H1 (cell line): ENCODE results near the gene BCAS3. TPM values are rescaled to one million over a fixed set of nuclear protein-coding genes. Genes with fewer than 3 reads are reported as not detected.

Experiments
- CTCF ChIA-PET: fragments of 300-600 bp; sonication (Branson Sonifier 250); formaldehyde crosslinking; loops from one replicate; lab custom pipeline; 2021; ENCODE audit not compliant: partially characterized antibody; lab: Charles Lee
- POLR2A ChIA-PET: fragments of 300-600 bp; sonication (Branson Sonifier 250); formaldehyde crosslinking; loops from one replicate; lab custom pipeline; 2021; ENCODE audit warnings: inconsistent platforms; ENCODE audit not compliant: partially characterized antibody; lab: Charles Lee
- DNase-seq, 2 experiments: peaks; one replicate each; pipeline versions ENCODE4 v3.0.0 to v3.0.0-alpha.2; 2010 to 2022; ENCODE audit warnings: low spot score in 2 of 2, low read depth in 1 of 2, mixed read lengths in 1 of 2
- FAIRE-seq: peaks from 2 replicates; lab custom pipeline; 2011; peaks lifted over from hg19 to GRCh38; lab: Jason Lieb, UNC
- H2AFZ ChIP-seq: 2 replicates; pipeline ENCODE4 v1.8.1; 2012; ENCODE audit warnings: low read length, inconsistent platforms
- H2AK5ac ChIP-seq: 2 replicates; pipeline ENCODE4 v1.6.1; 2013; ENCODE audit warnings: low read depth, low read length
- H2BK120ac ChIP-seq: replicated peaks from 2 replicates; pipeline ENCODE3; 2013; ENCODE audit warnings: low read depth, low read length, inconsistent platforms
- H2BK12ac ChIP-seq: 2 replicates; pipeline ENCODE4 v1.6.1; 2013; ENCODE audit warnings: low read depth, low read length
- H2BK15ac ChIP-seq: 2 replicates; pipeline ENCODE4 v1.6.1; 2013; ENCODE audit warnings: low read length
- H2BK20ac ChIP-seq: 2 replicates; pipeline ENCODE4 v1.6.1; 2013; ENCODE audit warnings: low read length
- H2BK5ac ChIP-seq: 2 replicates; pipeline ENCODE4 v1.6.1; 2013; ENCODE audit warnings: low read depth, low read length
- H3K14ac ChIP-seq: 2 replicates; pipeline ENCODE4 v1.6.1; 2013; ENCODE audit warnings: inconsistent platforms; ENCODE audit not compliant: insufficient read length
- H3K18ac ChIP-seq: 2 replicates; pipeline ENCODE4 v1.6.1; 2013; ENCODE audit warnings: low read length; ENCODE audit errors: extremely low read depth
- H3K23ac ChIP-seq: 2 replicates; pipeline ENCODE4 v1.6.1; 2013; ENCODE audit warnings: inconsistent platforms; ENCODE audit not compliant: insufficient read length
- H3K23me2 ChIP-seq: 2 replicates; pipeline ENCODE4 v1.6.1; 2013; ENCODE audit warnings: low read depth, low read length
- H3K27ac ChIP-seq: 2 replicates; pipeline ENCODE4 v1.6.1; 2011; ENCODE audit warnings: low read depth, low read length, inconsistent platforms
- H3K27me3 ChIP-seq, 4 experiments: replicated peaks in 1 of 4; 1 replicate in 1 of 4; 2 replicates in 3 of 4; pipeline versions ENCODE4 v1.6.1 to v1.8.1; 2011 to 2013; ENCODE audit warnings: low read length in 3 of 4, mild to moderate bottlenecking in 3 of 4, inconsistent platforms in 2 of 4, mixed read lengths in 2 of 4, moderate library complexity in 1 of 4; ENCODE audit not compliant: control insufficient read depth in 3 of 4, insufficient read depth in 3 of 4; ENCODE audit errors: extremely low read depth in 1 of 4
- H3K36me3 ChIP-seq, 4 experiments: 2 replicates each; pipeline versions ENCODE4 v1.6.1 to v1.8.1; 2011 to 2013; ENCODE audit warnings: mild to moderate bottlenecking in 4 of 4, low read length in 3 of 4, moderate library complexity in 2 of 4, control low read depth in 1 of 4, inconsistent platforms in 1 of 4; ENCODE audit not compliant: insufficient read depth in 4 of 4, control insufficient read depth in 2 of 4
- H3K4ac ChIP-seq: replicated peaks from 2 replicates; pipeline ENCODE3; 2013; ENCODE audit warnings: low read length, low read depth, mixed read lengths, inconsistent platforms; ENCODE audit not compliant: insufficient read length
- H3K4me1 ChIP-seq, 4 experiments: replicated peaks in 1 of 4; 1 replicate in 1 of 4; 2 replicates in 3 of 4; pipeline versions ENCODE4 v1.6.1 to v1.8.1; 2011 to 2013; ENCODE audit warnings: low read length in 3 of 4, inconsistent platforms in 2 of 4, mixed read lengths in 1 of 4; ENCODE audit not compliant: insufficient read depth in 4 of 4, control insufficient read depth in 3 of 4
- H3K4me2 ChIP-seq, 2 experiments: 2 replicates each; pipeline versions ENCODE4 v1.6.1 to v1.8.1; 2011 to 2013; ENCODE audit warnings: low read depth in 2 of 2, low read length in 2 of 2, control low read depth in 1 of 2, inconsistent platforms in 1 of 2, mild to moderate bottlenecking in 1 of 2; ENCODE audit not compliant: insufficient read depth in 1 of 2
- H3K4me3 ChIP-seq, 4 experiments: fragments of 200-600, 300-600 bp in 1 of 4; sonication (generic), shearing (Covaris generic), sonication (Bioruptor Twin) in 1 of 4; 2 replicates each; pipeline versions ENCODE4 v1.5.1 to v1.8.1; 2011 to 2016; ENCODE audit warnings: low read length in 4 of 4, low read depth in 3 of 4, control low read depth in 2 of 4, inconsistent platforms in 2 of 4, mild to moderate bottlenecking in 2 of 4, mixed read lengths in 1 of 4, moderate library complexity in 1 of 4; ENCODE audit not compliant: insufficient read depth in 2 of 4; ENCODE audit errors: extremely low read depth in 1 of 4
- H3K56ac ChIP-seq: replicated peaks from 2 replicates; pipeline ENCODE3; 2013; ENCODE audit warnings: low read depth, mild to moderate bottlenecking, mixed read lengths, low read length, inconsistent platforms; ENCODE audit not compliant: insufficient read length
- H3K79me1 ChIP-seq: 2 replicates; pipeline ENCODE4 v1.6.1; 2013; ENCODE audit warnings: low read depth, low read length, control low read depth
- H3K79me2 ChIP-seq, 2 experiments: 2 replicates each; pipeline versions ENCODE4 v1.6.1 to v1.8.1; 2012 to 2013; ENCODE audit warnings: low read length in 2 of 2, mild to moderate bottlenecking in 2 of 2, inconsistent platforms in 1 of 2; ENCODE audit not compliant: insufficient read depth in 2 of 2, control insufficient read depth in 1 of 2
- H3K9ac ChIP-seq, 4 experiments: replicated peaks in 1 of 4; 1 replicate in 1 of 4; 2 replicates in 3 of 4; pipeline versions ENCODE4 v1.6.1 to v1.8.1; 2011 to 2013; ENCODE audit warnings: low read depth in 3 of 4, low read length in 3 of 4, control low read depth in 2 of 4, mild to moderate bottlenecking in 2 of 4, moderate library complexity in 2 of 4, inconsistent platforms in 1 of 4; ENCODE audit errors: extremely low read depth in 1 of 4
- H3K9me3 ChIP-seq, 2 experiments: 2 replicates each; pipeline versions ENCODE4 v1.6.1 to v1.8.1; 2012 to 2013; ENCODE audit warnings: mild to moderate bottlenecking in 2 of 2, moderate library complexity in 2 of 2, control low read depth in 1 of 2, inconsistent platforms in 1 of 2, low read depth in 1 of 2, low read length in 1 of 2, mixed read lengths in 1 of 2; ENCODE audit not compliant: insufficient read depth in 2 of 2
- H4K20me1 ChIP-seq, 2 experiments: replicated peaks in 1 of 2; 2 replicates each; pipeline versions ENCODE3 to v1.8.1; 2011 to 2013; ENCODE audit warnings: inconsistent platforms in 2 of 2, low read length in 2 of 2, mild to moderate bottlenecking in 1 of 2; ENCODE audit not compliant: insufficient read depth in 2 of 2, control insufficient read depth in 1 of 2
- H4K5ac ChIP-seq: 2 replicates; pipeline ENCODE4 v1.6.1; 2013; ENCODE audit warnings: low read length, low read depth, mixed read lengths, inconsistent platforms; ENCODE audit not compliant: insufficient read length
- H4K8ac ChIP-seq: 2 replicates; pipeline ENCODE4 v1.8.0; 2013; ENCODE audit warnings: mild to moderate bottlenecking, moderate library complexity, low read length, inconsistent platforms; ENCODE audit not compliant: insufficient read depth; ENCODE audit errors: extremely low read depth
- H4K91ac ChIP-seq: replicated peaks from 2 replicates; pipeline ENCODE3; 2013; ENCODE audit warnings: low read length, mixed read lengths, inconsistent platforms; ENCODE audit not compliant: insufficient read length
- ATF3 ChIP-seq: IDR thresholded peaks from 2 replicates; pipeline ENCODE4 v1.6.1; 2011; ENCODE audit warnings: low read depth, mild to moderate bottlenecking, low read length; ENCODE audit not compliant: insufficient read depth
- BCL11A ChIP-seq, 2 experiments: IDR thresholded peaks; one replicate each; pipeline ENCODE4 v1.6.1; 2011; ENCODE audit warnings: low read depth in 2 of 2, low read length in 2 of 2, mild to moderate bottlenecking in 2 of 2
- BRCA1 ChIP-seq: IDR thresholded peaks from 2 replicates; pipeline ENCODE4 v1.6.1; 2012; ENCODE audit warnings: low read depth, low read length, improper control_type of control experiment
- CEBPB ChIP-seq: IDR thresholded peaks from 2 replicates; pipeline ENCODE4 v1.6.1; 2012; ENCODE audit warnings: low read depth, low read length
- HDAC6 ChIP-seq: IDR thresholded peaks from one replicate; pipeline ENCODE4 v1.7.1; 2012; ENCODE audit warnings: low read depth, mild to moderate bottlenecking, inconsistent platforms, low read length, moderate library complexity
- PHF8 ChIP-seq: fragments of 200-600 bp; sonication (generic); conservative IDR thresholded peaks from 2 replicates; pipeline ENCODE4 v1.7.1; 2012; ENCODE audit warnings: low read depth, mild to moderate bottlenecking, inconsistent platforms, low read length, moderate library complexity
- POLR2A ChIP-seq, 2 experiments: IDR thresholded peaks; 1 replicate in 1 of 2; 2 replicates in 1 of 2; pipeline ENCODE4 v1.6.1; 2011; ENCODE audit warnings: low read depth in 2 of 2, low read length in 2 of 2, mild to moderate bottlenecking in 2 of 2; ENCODE audit errors: control extremely low read depth in 1 of 2
- POLR2AphosphoS5 ChIP-seq: IDR thresholded peaks from 2 replicates; pipeline ENCODE4 v1.6.1; 2011; ENCODE audit warnings: low read depth, low read length
- RNF2 ChIP-seq: fragments of 200-900, 300-1000 bp; sonication (generic); IDR thresholded peaks from 2 replicates; pipeline ENCODE4 v1.7.1; 2016; ENCODE audit warnings: borderline replicate concordance, low read depth, mild to moderate bottlenecking, antibody characterized with exemption, low read length; ENCODE audit not compliant: poor library complexity, severe bottlenecking; ENCODE audit errors: missing control alignments
- SAP30 ChIP-seq: fragments of 300-600 bp; sonication (generic); IDR thresholded peaks from 2 replicates; pipeline ENCODE4 v1.7.1; 2012; ENCODE audit warnings: low read length, moderate library complexity, mild to moderate bottlenecking, inconsistent platforms; ENCODE audit not compliant: insufficient read depth, insufficient replicate concordance
- SP1 ChIP-seq: IDR thresholded peaks from 2 replicates; pipeline ENCODE4 v1.6.1; 2011; ENCODE audit warnings: low read depth, low read length
- SRF ChIP-seq: IDR thresholded peaks from 2 replicates; pipeline ENCODE4 v1.6.1; 2011; ENCODE audit warnings: mild to moderate bottlenecking, low read depth, low read length, moderate library complexity
- TCF12 ChIP-seq: IDR thresholded peaks from 2 replicates; pipeline ENCODE4 v1.6.1; 2011; ENCODE audit warnings: low read depth, mild to moderate bottlenecking, low read length
- WGBS, 2 experiments: shearing (Covaris generic) in 1 of 2; methylation state at CpG; one replicate each; pipeline versions ENCODE4 v1.1.6 to v1.1.7; 2013 to 2015; ENCODE audit warnings: low lambda C conversion rate in 2 of 2, mixed read lengths in 2 of 2, inconsistent platforms in 1 of 2, low coverage in 1 of 2, missing lambda C conversion rate in 1 of 2; ENCODE audit not compliant: insufficient replicate concordance in 2 of 2, insufficient coverage in 1 of 2, insufficient read length in 1 of 2; ENCODE audit errors: extremely low coverage in 1 of 2, missing lambda C conversion rate in 1 of 2; 5-methylcytosine and 5-hydroxymethylcytosine counted together
- polyA plus RNA-seq, 7 experiments: library from polyadenylated mRNA; depleted of rRNA in 3 of 7; stranded (reverse) in 5 of 7; unstranded in 2 of 7; fragments of >200 nt in 5 of 7; fragments of 200-250 nt in 2 of 7; gene quantifications; 1 replicate in 5 of 7; 2 replicates in 1 of 7; 4 replicates in 1 of 7; pipeline versions ENCODE4 v1.2.1 to v1.2.3, GENCODE V29; 2011 to 2013; ENCODE audit warnings: missing spikeins in 2 of 7, mixed read lengths in 2 of 7
- total RNA-seq: library from RNA; stranded (reverse); fragmentation: NEBNext Ultra II Directional; extraction: Animal tissue kit (Norgen Biotek cat#: 25700); gene quantifications from 2 replicates; pipeline ENCODE4 v1.2.1, GENCODE V29; 2021

Gene BCAS3
- total and polyA plus RNA-seq, 2 of the 8 experiments (the other 6 are each of a cell fraction or from before 2014, with no cell fraction given), result 9.9 to 13.3 TPM

- H3K79me1 ChIP-seq, result no peaks in the 10 kb centered on the region
- H4K20me1 ChIP-seq, result no peaks in the 10 kb centered on the region
- H3K79me2 ChIP-seq, result no peaks in the 10 kb centered on the region
- no peak for FAIRE-seq
- no peak overlapping the region for H4K91ac ChIP-seq
- WGBS, 2 experiments, result 92% methylated on average over 4 of the region's 4 CpGs; no CpG with 5 or more reads in 1 of the 2 experiments
- no peak overlapping the region for H2BK15ac ChIP-seq
- no peak overlapping the region for H4K8ac ChIP-seq
- H3K23me2 ChIP-seq, result no peaks in the 10 kb centered on the region
- H4K5ac ChIP-seq, result no peak overlapping the region
- H3K36me3 ChIP-seq, result no peaks in the 10 kb centered on the region
- no peak overlapping the region for H3K9ac ChIP-seq
- H2BK12ac ChIP-seq, result no peak overlapping the region
- no peak overlapping the region for H3K14ac ChIP-seq
- ChIA-PET POLR2A (interaction anchor here (0.7 kb wide), 1 partner anchor 13 kb away, joined by 3 read pairs; no protein-coding TSS in a partner anchor), CTCF (no interaction called here)
- no peak overlapping the region for H2BK120ac ChIP-seq
- H2AFZ ChIP-seq, result no peak overlapping the region
- H2BK5ac ChIP-seq, result no peak overlapping the region
- no peak overlapping the region for H3K23ac ChIP-seq
- H3K18ac ChIP-seq, result no peak overlapping the region
- no peak overlapping the region for H3K56ac ChIP-seq
- no peak overlapping the region for H3K4ac ChIP-seq
- no peak overlapping the region for H3K4me3 ChIP-seq
- no peaks in the 10 kb centered on the region for H3K27me3 ChIP-seq
- DNase-seq, result no peak
- peaks cover 0 to 2% (median 0%) of the 10 kb centered on the region in 4 experiments; a peak in 2 of 7 replicates for H3K4me1 ChIP-seq
- H2BK20ac ChIP-seq, result no peak overlapping the region
- H3K27ac ChIP-seq, result no peak overlapping the region
- H3K4me2 ChIP-seq, result no peak overlapping the region
- no peak overlapping the region for H2AK5ac ChIP-seq
- H3K9me3 ChIP-seq, result no peaks in the 10 kb centered on the region
- TF ChIP-seq POLR2A (IDR thresholded peaks at IDR 0.05; ENCODE audit: control extremely low read depth in 1 of 2, low read depth in 2 of 2, low read length in 2 of 2) (no peak), BCL11A (IDR thresholded peaks at IDR 0.05; ENCODE audit: low read depth in 2 of 2, low read length in 2 of 2) (no peak), ATF3 (no peak), POLR2AphosphoS5 (no peak), SRF (no peak), HDAC6 (no peak), RNF2 (no peak), SAP30 (no peak), BRCA1 (no peak), PHF8 (no peak), TCF12 (no peak), CEBPB (no peak), SP1 (no peak)
Observed at GRCh38 chr17:61230972-61231820, 553.5 kb downstream of the BCAS3 start.
